PC-9 (cell line): Measurements from ENCODE around the gene AP4B1.

Experiments used
- EZH2 ChIP-seq: fragments of 200-600 bp; sonication (generic); IDR thresholded peaks from 2 replicates; pipeline ENCODE4 v1.8.0; 2017; ENCODE audit warnings: antibody characterized with exemption, low read depth
- TF ChIP-seq, protein P1 (sequence below): fragments of 200-600 bp; sonication (generic); conservative IDR thresholded peaks from 2 replicates; pipeline ENCODE4 v1.6.1; 2017; ENCODE audit warnings: mixed run types, antibody characterized with exemption, mild to moderate bottlenecking, moderate library complexity

DNA sequence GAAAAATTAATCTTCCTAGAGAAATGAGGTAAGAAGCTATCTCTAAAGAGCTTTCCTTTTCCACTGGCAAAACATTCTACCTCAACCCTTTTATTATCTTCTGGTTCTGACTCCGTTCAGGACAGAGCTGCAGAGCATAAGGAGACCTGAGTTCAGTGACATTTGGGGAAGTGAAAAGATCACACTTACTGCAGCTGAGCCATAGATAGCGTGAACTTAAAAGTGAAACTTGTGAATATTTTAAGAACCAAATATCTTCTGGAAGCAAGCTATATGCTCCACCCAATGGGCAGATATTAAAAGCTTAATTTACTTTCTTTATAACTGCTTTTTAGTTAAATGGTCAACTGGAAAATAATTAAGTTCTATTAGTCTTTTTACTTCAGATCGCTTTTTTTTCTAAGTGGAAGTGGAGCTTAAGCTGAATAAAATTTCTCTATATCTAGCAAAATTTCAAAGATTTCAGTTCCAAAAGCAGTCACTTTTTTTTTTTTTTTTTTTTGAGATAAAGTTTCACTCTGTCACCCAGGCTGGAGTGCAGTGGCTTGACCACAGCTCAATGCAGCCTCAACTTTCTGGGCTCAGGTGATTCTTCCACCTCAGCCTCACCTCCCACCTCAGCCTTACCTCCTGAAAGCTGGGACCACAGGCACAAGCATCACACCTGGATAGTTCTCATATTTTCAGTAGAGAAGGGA is 45.0 kb downstream of the AP4B1 start:
- TF ChIP-seq, protein P1, sequence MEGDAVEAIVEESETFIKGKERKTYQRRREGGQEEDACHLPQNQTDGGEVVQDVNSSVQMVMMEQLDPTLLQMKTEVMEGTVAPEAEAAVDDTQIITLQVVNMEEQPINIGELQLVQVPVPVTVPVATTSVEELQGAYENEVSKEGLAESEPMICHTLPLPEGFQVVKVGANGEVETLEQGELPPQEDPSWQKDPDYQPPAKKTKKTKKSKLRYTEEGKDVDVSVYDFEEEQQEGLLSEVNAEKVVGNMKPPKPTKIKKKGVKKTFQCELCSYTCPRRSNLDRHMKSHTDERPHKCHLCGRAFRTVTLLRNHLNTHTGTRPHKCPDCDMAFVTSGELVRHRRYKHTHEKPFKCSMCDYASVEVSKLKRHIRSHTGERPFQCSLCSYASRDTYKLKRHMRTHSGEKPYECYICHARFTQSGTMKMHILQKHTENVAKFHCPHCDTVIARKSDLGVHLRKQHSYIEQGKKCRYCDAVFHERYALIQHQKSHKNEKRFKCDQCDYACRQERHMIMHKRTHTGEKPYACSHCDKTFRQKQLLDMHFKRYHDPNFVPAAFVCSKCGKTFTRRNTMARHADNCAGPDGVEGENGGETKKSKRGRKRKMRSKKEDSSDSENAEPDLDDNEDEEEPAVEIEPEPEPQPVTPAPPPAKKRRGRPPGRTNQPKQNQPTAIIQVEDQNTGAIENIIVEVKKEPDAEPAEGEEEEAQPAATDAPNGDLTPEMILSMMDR = no peak
- TF ChIP-seq EZH2 = no peak
